Muscle of leg (tissue), 11 donors: ENCODE data around the gene BCAN. TPM values are rescaled to one million over a fixed set of nuclear protein-coding genes. Genes with fewer than 3 reads are reported as not detected.
A peak's percentile ranks its signal among the peaks of the same experiment; 100 is the strongest.

ENCODE experiments used
- DNase-seq: peaks from one replicate; pipeline ENCODE4 v3.0.0; 2013
- H3K27ac ChIP-seq: one replicate; pipeline ENCODE4 v1.5.1; 2013; ENCODE audit warnings: mild to moderate bottlenecking, low read length, control low read depth
- H3K27me3 ChIP-seq: one replicate; pipeline ENCODE4 v1.6.1; 2013; ENCODE audit warnings: low read length; ENCODE audit not compliant: control insufficient read depth, insufficient read depth
- H3K36me3 ChIP-seq: one replicate; pipeline ENCODE4 v1.6.1; 2013; ENCODE audit warnings: low read length; ENCODE audit not compliant: control insufficient read depth, insufficient read depth
- H3K4me1 ChIP-seq: one replicate; pipeline ENCODE4 v1.6.1; 2013; ENCODE audit warnings: low read length; ENCODE audit not compliant: control insufficient read depth, insufficient read depth
- H3K4me3 ChIP-seq: one replicate; pipeline ENCODE4 v1.5.1; 2013; ENCODE audit warnings: low read length, control low read depth
- H3K9me3 ChIP-seq: replicated peaks from 2 replicates; pipeline ENCODE4 v1.6.1; 2013; ENCODE audit warnings: low read depth, low read length; ENCODE audit not compliant: control insufficient read depth
- WGBS: methylation state at CpG from one replicate; pipeline ENCODE4 v1.1.5; 2013; ENCODE audit warnings: missing lambda C conversion rate; ENCODE audit not compliant: insufficient coverage; 5-methylcytosine and 5-hydroxymethylcytosine counted together
- polyA plus RNA-seq, 8 donors: library from polyadenylated mRNA; unstranded; fragments of 120-200 nt; gene quantifications; one replicate each; pipeline versions ENCODE4 v1.2.1 to v1.2.3, GENCODE V29; 2013; ENCODE audit warnings: inconsistent platforms in 1 of 8, low replicate concordance in 1 of 8; ENCODE audit not compliant: insufficient read length in 8 of 8, insufficient read depth in 1 of 8
- total RNA-seq: library from RNA; stranded (reverse); fragments of 120-200 nt; gene quantifications from one replicate; pipeline ENCODE4 v1.2.4, GENCODE V29; 2013

Gene BCAN
- total and polyA plus RNA-seq, 9 donors, result 0.58 to 4.8 (median 2.9) TPM

DNA sequence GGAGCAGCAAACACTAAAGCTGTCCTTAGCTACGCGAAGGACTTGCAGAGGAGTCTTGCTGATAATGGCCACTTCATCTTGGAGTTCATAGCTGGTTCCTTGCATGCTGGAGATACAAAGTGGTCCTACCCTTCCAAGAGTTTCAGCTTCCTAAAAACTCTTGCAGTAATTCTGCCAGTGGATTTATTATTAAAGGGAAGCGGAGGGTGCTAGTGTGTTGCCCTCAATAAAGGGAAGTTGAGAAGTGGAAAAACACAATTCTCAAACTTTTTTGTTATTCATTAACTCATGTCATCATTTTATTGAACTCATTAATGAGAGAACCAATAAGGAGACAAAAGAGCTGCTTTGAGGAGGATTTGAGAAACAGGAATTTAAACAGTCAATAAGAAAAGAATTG, 29.3 kb upstream of the BCAN start:
- 7% methylated on average over 2 of the region's 3 CpGs for WGBS
- DNase-seq, result no peak
- H3K27me3 ChIP-seq, result peaks cover 16% of the 10 kb centered on the region
- H3K4me1 ChIP-seq, result peaks cover 2% of the 10 kb centered on the region
- H3K4me3 ChIP-seq, result no peak overlapping the region
- no peak overlapping the region for H3K27ac ChIP-seq
- no peaks in the 10 kb centered on the region for H3K9me3 ChIP-seq
- H3K36me3 ChIP-seq, result no peaks in the 10 kb centered on the region

DNA sequence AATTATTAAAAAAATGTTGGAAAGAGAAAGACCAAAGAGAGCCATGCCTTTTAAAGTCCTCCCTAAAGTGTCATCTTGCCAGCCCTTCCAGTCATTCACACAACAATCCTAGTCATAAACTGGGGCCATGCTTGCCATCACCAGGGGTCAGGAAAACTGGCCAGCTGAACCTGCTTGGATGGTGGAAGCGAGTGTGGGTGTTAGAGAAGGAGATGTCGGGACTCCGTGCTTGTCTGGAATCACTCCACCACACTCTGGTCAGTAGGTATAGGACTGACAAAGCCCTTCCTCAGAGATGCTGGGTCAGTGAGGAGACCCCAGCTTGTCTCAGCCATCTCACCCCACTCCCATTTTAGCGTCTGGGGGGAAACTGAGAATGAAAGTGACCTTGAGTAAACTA, 26.0 kb upstream of the BCAN start:
- WGBS, result no CpG with 5 or more reads among the region's 4 CpGs
- H3K27ac ChIP-seq, result peak overlapping the region; percentile 6
- H3K27me3 ChIP-seq, result peaks cover 28% of the 10 kb centered on the region
- H3K9me3 ChIP-seq, result no peaks in the 10 kb centered on the region
- H3K36me3 ChIP-seq, result no peaks in the 10 kb centered on the region
- H3K4me1 ChIP-seq, result peaks cover 2% of the 10 kb centered on the region
- no peak for DNase-seq
- H3K4me3 ChIP-seq, result no peak overlapping the region

DNA sequence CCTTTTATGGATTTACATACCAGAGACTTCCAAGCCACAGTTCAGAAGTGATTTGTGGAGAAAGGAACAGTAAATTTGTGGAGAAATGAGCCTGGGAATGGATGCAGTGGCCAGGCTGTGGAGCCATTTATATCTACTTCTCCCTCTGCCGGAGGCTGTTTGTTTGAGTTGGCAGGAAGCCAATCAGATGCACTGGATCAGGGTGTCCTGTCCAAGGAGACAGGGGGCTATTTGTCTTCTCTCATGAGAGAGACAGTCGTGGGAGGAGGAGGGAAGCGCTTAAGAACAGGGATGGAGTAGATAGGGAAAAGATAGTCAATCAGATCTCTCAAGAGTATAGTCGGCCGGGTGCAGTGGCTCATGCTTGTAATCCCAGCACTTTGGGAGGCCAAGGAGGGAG, 25.5 kb upstream of the BCAN start:
- Histone ChIP-seq H3K4me3 (no peak overlapping the region), H3K36me3 (no peaks in the 10 kb centered on the region), H3K9me3 (no peaks in the 10 kb centered on the region), H3K27ac (no peak overlapping the region), H3K27me3 (peaks cover 33% of the 10 kb centered on the region), H3K4me1 (peaks cover 2% of the 10 kb centered on the region)
- WGBS, result 0% methylated on average over 1 of the region's 5 CpGs
- peak; percentile 65 for DNase-seq

DNA sequence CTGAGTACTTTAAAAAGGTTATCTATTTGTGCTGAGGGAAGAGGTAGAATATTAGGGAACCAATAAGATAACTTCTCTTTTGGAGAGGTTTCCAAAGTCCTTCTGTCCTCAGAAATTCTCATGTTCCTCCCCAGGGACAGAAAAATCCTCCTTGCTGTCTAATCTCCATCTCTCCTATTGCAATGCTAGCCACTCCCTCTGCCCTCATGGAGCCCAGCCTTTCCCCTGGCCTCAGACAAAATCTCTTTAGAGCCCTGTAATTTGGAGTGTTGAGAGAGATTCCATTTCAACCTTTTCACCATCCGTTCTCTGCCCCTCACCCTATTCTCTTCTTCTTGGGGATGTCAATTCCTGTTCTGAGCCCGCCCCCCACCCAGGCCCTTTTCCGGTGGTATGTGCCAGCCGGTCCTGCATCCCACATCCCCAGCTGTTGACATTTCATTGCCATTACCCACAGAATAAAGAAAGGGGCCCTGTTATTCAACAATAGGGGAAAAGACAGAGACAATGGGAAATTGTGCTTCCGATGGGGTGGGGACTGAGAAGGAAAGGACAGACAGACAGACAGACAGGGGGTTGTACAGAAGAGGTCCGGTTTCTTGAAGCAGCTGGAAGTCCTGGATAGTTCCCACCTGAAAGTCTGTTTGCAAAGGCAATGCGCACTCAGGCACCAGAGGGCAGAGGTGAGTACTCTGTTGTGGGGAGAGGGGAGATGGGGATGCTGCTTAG, 22.9 kb upstream of the BCAN start, which contains the start of gene HAPLN2:
Gene HAPLN2, plus strand, starts transcription at position 563 of the 729 bp plus-strand sequence. CDS start 4,076 bp downstream, outside the sequence.
- H3K9me3 ChIP-seq, result no peaks in the 10 kb centered on the region
- no peak within 1 kb of the TSS for H3K4me3 ChIP-seq
- peaks cover 54% of the 10 kb centered on the region for H3K27me3 ChIP-seq
- no peaks in the 10 kb centered on the region for H3K36me3 ChIP-seq
- peaks cover 6% of the 10 kb centered on the region for H3K4me1 ChIP-seq
- no peak for DNase-seq
- no peak within 1 kb of the TSS for H3K27ac ChIP-seq
- 6% methylated on average over 3 of the region's 7 CpGs for WGBS

DNA sequence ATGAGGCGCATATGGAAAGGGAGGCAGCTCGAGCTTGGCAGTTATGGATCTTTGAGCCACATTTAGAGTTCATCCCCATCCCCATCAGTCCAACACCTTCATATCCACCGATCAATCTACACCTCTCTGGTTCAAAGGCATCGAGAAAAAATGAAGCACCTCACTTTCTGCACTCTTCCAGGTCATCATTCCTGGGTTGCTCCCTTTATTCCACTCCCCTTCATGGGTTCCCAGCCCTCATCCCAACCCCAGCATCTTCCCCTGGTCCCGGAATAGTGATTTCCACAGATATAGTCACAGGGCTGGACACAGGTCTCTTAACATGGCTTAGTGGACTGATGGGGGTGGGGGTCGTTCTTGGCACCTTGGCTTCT, 22.3 kb upstream of the BCAN start:
- Histone ChIP-seq H3K4me1 (peaks cover 10% of the 10 kb centered on the region), H3K4me3 (no peak overlapping the region), H3K27me3 (peaks cover 59% of the 10 kb centered on the region), H3K36me3 (no peaks in the 10 kb centered on the region), H3K27ac (no peak overlapping the region), H3K9me3 (no peaks in the 10 kb centered on the region)
- 10% methylated on average over 2 of the region's 6 CpGs for WGBS
- no peak for DNase-seq

DNA sequence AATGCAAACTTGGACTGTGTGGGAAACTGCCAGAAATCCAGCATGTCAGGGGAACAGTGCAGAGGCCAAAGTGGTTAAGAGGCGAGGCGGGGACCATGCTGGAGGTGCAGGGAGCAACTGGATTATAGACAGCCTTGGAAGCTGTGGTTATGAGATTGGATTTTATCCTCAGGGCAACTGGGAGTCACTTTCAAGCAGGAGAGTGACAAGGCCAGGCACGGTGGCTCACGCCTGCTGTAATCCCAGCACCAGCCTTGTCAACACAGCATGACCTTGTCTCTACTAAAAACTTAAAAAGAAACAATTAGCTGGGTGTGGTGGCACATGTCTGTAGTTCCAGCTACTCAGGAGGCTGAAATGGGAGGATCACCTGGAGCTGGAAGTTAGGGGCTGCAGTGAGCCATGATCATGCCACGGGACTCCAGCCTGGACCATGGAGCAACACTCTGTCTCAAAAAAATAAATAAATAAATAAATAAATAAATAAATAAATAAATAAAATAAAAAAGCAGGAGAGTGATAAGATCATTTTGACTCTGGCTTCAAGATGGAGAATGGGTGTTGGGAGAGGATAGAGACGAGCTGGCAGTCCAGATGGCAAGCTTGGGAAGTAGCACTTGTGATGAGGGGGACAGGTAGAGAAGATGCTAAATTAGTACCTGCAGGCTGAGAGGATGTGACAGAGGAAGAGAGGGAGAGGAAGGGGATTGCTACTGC, 19.2 kb upstream of the BCAN start:
- Histone ChIP-seq H3K27me3 (peaks cover 75% of the 10 kb centered on the region), H3K27ac (no peak overlapping the region), H3K4me3 (no peak overlapping the region), H3K36me3 (no peaks in the 10 kb centered on the region), H3K4me1 (peaks cover 20% of the 10 kb centered on the region), H3K9me3 (no peaks in the 10 kb centered on the region)
- WGBS, result 65% methylated on average over 3 of the region's 6 CpGs
- DNase-seq, result no peak

DNA sequence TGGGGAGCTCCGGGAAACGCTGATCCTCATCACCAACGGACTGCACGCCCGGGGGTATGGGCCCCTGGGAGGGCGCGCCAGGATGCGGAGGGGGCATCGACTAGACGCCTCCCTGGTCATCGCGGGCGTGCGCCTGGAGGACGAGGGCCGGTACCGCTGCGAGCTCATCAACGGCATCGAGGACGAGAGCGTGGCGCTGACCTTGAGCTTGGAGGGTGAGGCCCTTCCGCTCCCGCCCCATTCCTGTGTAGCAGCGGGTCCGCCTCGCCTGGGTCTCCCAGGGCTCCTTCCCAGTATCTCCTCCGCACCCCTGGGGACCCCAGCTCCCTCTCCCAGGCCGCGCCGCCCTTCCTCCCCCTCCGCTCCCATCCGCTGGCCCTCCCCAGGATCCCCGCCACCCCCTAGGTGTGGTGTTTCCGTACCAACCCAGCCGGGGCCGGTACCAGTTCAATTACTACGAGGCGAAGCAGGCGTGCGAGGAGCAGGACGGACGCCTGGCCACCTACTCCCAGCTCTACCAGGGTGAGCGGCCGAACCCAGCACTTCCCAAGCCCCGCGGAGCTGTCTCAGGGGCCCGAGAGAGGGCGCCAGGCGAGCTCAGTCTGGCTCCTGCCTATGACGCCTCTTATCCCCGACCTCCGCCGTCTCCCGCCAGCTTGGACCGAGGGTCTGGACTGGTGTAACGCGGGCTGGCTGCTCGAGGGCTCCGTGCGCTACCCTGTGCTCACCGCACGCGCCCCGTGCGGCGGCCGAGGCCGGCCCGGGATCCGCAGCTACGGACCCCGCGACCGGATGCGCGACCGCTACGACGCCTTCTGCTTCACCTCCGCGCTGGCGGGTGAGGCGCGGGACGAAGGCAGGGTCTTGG, 17.7 kb upstream of the BCAN start:
- WGBS, result under 1% methylated on average over 81 of the region's 87 CpGs
- no peaks in the 10 kb centered on the region for H3K36me3 ChIP-seq
- DNase-seq, result peak; percentile 42
- H3K27ac ChIP-seq, result no peak overlapping the region
- peaks cover 73% of the 10 kb centered on the region for H3K27me3 ChIP-seq
- no peak overlapping the region for H3K4me3 ChIP-seq
- peaks cover 20% of the 10 kb centered on the region for H3K4me1 ChIP-seq
- H3K9me3 ChIP-seq, result no peaks in the 10 kb centered on the region

DNA sequence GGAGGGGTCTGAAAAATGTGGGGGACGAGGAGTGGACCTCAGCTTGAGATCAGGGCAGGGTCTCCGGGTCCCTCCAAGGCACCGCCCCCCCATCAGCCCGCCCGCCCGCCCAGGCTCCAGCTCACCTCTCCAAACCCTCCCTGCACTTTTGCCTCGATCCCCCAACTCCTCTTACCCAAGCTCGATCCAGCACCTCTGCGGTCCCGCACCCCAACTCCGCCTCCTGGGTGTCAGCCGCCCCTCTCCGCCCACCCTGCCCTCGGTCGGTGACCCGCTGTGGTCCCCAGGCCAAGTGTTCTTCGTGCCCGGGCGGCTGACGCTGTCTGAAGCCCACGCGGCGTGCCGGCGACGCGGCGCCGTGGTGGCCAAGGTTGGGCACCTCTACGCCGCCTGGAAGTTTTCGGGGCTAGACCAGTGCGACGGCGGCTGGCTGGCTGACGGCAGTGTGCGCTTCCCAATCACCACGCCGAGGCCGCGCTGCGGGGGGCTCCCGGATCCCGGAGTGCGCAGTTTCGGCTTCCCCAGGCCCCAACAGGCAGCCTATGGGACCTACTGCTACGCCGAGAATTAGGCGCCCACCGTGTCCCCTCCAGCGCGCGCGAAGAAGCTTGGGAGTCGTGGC, 17.0 kb upstream of the BCAN start:
- Histone ChIP-seq H3K36me3 (no peaks in the 10 kb centered on the region), H3K27me3 (peaks cover 68% of the 10 kb centered on the region), H3K4me3 (no peak overlapping the region), H3K9me3 (no peaks in the 10 kb centered on the region), H3K4me1 (peaks cover 20% of the 10 kb centered on the region), H3K27ac (no peak overlapping the region)
- no peak for DNase-seq
- under 1% methylated on average over 47 of the region's 55 CpGs for WGBS

DNA sequence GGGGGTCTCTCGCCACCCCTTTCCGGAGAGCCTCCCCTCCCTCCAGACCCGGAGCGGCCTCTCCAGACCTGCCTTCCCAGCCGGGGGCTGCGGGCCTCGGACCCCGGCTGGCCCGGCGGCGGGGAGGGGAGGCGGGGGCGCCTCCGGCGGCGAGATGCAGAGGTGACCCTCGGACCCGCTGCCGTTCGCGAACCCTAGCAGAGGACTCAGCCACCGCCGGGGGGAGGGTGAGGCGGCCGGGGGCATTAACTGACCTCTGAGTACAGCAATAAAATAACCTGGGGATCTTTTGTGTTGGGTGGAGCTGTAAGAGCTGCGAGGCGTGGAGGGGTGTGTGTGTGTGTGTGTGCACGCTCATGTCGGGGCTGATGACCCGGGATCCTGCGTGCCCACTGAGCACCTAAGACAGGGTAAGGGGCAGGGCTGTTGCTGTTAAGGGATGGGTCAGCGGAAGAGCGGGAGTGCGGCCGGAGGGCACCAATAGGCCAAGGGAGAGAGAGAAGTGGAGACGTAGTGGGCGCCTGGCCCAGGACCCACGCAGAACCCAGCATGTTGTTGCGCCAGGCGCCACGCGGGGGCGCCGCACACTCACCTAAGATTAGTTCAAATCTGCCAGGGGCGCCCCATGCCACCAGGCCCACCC, 16.4 kb upstream of the BCAN start:
- Histone ChIP-seq H3K9me3 (no peaks in the 10 kb centered on the region), H3K27ac (no peak overlapping the region), H3K4me3 (no peak overlapping the region), H3K27me3 (peaks cover 72% of the 10 kb centered on the region), H3K4me1 (peaks cover 20% of the 10 kb centered on the region), H3K36me3 (no peaks in the 10 kb centered on the region)
- DNase-seq, result peak; percentile 54
- WGBS, result 1% methylated on average over 35 of the region's 45 CpGs
